Hair follicle dermal papilla cell (primary cell): Measurements from ENCODE around the gene MRC1. TPM values are rescaled to one million over a fixed set of nuclear protein-coding genes. Genes with fewer than 3 reads are reported as not detected.

Experiments
- small RNA-seq: library from RNA; depleted of rRNA; stranded (forward); fragments of <200 nt; gene quantifications from one replicate; pipeline ENCODE3, GENCODE V24; 2012
- total RNA-seq: library from RNA; depleted of rRNA; stranded (reverse); fragments of >200 nt; gene quantifications from 2 replicates; pipeline ENCODE4 v1.2.3, GENCODE V29; 2012

MRC1 gene
- under 0.01 TPM in 1 of 2 replicates, not detected in the other for total RNA-seq

GRCh38 chr10:17808971-17809841 is at the start of gene MRC1:
TSS of gene MRC1 (plus strand) at chr10:17809348. CDS start at chr10:17809466, 118 bp downstream.

GRCh38 chr10:17951868-17952371 is 142.8 kb downstream of the MRC1 start, which contains the start of gene SLC39A12:
TSS of gene SLC39A12 (plus strand) at chr10:17951918. CDS start at chr10:17953277, 1,359 bp downstream.

Small RNA genes lying within 50 kb of the gene (small RNA-seq; reads per million reads assigned to genes)
- not detected for gene MIR511

Other genes with a start within 250 kb of the MRC1 start
- 43.2 and 46.1 TPM in 2 replicates for gene HACD1, start 192.0 kb upstream of the MRC1 start, total RNA-seq
- gene STAM, start 165.2 kb upstream of the MRC1 start, total RNA-seq, result 39.7 and 40.9 TPM in 2 replicates
- 0.16 TPM in 1 of 2 replicates, not detected in the other for gene TMEM236, start 57.1 kb upstream of the MRC1 start, total RNA-seq
- gene SLC39A12, start 142.6 kb downstream of the MRC1 start, total RNA-seq, result not detected in 2 replicates